HepG2 (cell line): ENCODE data around the gene PTGIS. TPM values are rescaled to one million over a fixed set of nuclear protein-coding genes. Genes with fewer than 3 reads are reported as not detected.

Experiments used
- ADNP ChIP-seq: sonication (generic); formaldehyde crosslinking; IDR thresholded peaks from 2 replicates; pipeline ENCODE4 v1.4.0; 2020; ENCODE audit warnings: missing genetic modification reagents
- ARID3A ChIP-seq: IDR thresholded peaks from 2 replicates; pipeline ENCODE4 v1.6.1; 2012; ENCODE audit warnings: low read depth, low read length, improper control_type of control experiment
- ATRX ChIP-seq: sonication (generic); formaldehyde crosslinking; IDR thresholded peaks from 2 replicates; pipeline ENCODE4 v1.4.0; 2020; ENCODE audit warnings: missing genetic modification reagents, borderline replicate concordance
- CHD4 ChIP-seq: fragments of 200-600 bp; sonication (generic); IDR thresholded peaks from 2 replicates; pipeline ENCODE4 v1.7.0; 2017; ENCODE audit warnings: mild to moderate bottlenecking, low read length, borderline replicate concordance
- FIP1L1 ChIP-seq: fragments of 200-400 bp; formaldehyde crosslinking; IDR thresholded peaks from 2 replicates; pipeline ENCODE4 v1.6.1; 2018; ENCODE audit warnings: low read depth, mild to moderate bottlenecking, low read length, moderate library complexity, borderline replicate concordance; ENCODE audit not compliant: insufficient read depth
- FLYWCH1 ChIP-seq: sonication (generic); formaldehyde crosslinking; IDR thresholded peaks from 2 replicates; pipeline ENCODE4 v1.8.1; 2023; ENCODE audit warnings: mild to moderate bottlenecking, missing genetic modification reagents
- FOXO1 ChIP-seq: sonication (generic); formaldehyde crosslinking; IDR thresholded peaks from 2 replicates; pipeline ENCODE4 v1.4.0; 2020; ENCODE audit warnings: missing genetic modification reagents
- KDM5A ChIP-seq: fragments of 200-600 bp; sonication (generic); IDR thresholded peaks from 2 replicates; pipeline ENCODE4 v1.7.0; 2018; ENCODE audit warnings: antibody characterized with exemption, mild to moderate bottlenecking, low read length, borderline replicate concordance
- NFATC3 ChIP-seq: sonication (generic); formaldehyde crosslinking; IDR thresholded peaks from 2 replicates; pipeline ENCODE4 v1.5.1; 2020; ENCODE audit warnings: mild to moderate bottlenecking, missing genetic modification reagents
- NR0B2 ChIP-seq: sonication (generic); formaldehyde crosslinking; IDR thresholded peaks from 2 replicates; pipeline ENCODE4 v1.4.0; 2020; ENCODE audit warnings: mild to moderate bottlenecking, missing genetic modification reagents
- SAP130 ChIP-seq: IDR thresholded peaks from 2 replicates; pipeline ENCODE4 v1.6.1; 2016; ENCODE audit warnings: low read depth
- SRSF9 ChIP-seq: fragments of 200-400 bp; formaldehyde crosslinking; IDR thresholded peaks from 2 replicates; pipeline ENCODE4 v1.6.1; 2018; ENCODE audit warnings: borderline replicate concordance, mild to moderate bottlenecking, low read depth, low read length; ENCODE audit not compliant: insufficient read depth, poor library complexity, severe bottlenecking
- SSRP1 ChIP-seq: IDR thresholded peaks from 2 replicates; pipeline ENCODE4 v1.6.1; 2016; ENCODE audit warnings: control low read depth
- SYNCRIP ChIP-seq: fragments of 200-400 bp; formaldehyde crosslinking; IDR thresholded peaks from 2 replicates; pipeline ENCODE4 v1.6.1; 2018; ENCODE audit warnings: mild to moderate bottlenecking, low read depth, low read length; ENCODE audit not compliant: insufficient read depth
- TBX3 ChIP-seq: fragments of 450-650 bp; IDR thresholded peaks from 2 replicates; pipeline ENCODE4 v1.6.1; 2017; ENCODE audit warnings: antibody characterized with exemption, mild to moderate bottlenecking, inconsistent platforms, borderline replicate concordance
- TMF1 ChIP-seq: sonication (generic); formaldehyde crosslinking; IDR thresholded peaks from 2 replicates; pipeline ENCODE4 v1.8.1; 2022; ENCODE audit warnings: low read depth, missing genetic modification reagents
- ZBTB38 ChIP-seq: sonication (generic); formaldehyde crosslinking; IDR thresholded peaks from 2 replicates; pipeline ENCODE4 v1.5.1; 2020; ENCODE audit warnings: mild to moderate bottlenecking, missing genetic modification reagents
- ZNF235 ChIP-seq: sonication (generic); formaldehyde crosslinking; IDR thresholded peaks from 2 replicates; pipeline ENCODE4 v1.8.1; 2023; ENCODE audit warnings: mild to moderate bottlenecking, missing genetic modification reagents, borderline replicate concordance
- ZNF253 ChIP-seq: sonication (generic); formaldehyde crosslinking; IDR thresholded peaks from 2 replicates; pipeline ENCODE4 v1.8.0; 2022; ENCODE audit warnings: mild to moderate bottlenecking, missing genetic modification reagents, borderline replicate concordance
- ZNF33A ChIP-seq: sonication (generic); formaldehyde crosslinking; IDR thresholded peaks from 2 replicates; pipeline ENCODE4 v1.5.1; 2020; ENCODE audit warnings: missing genetic modification reagents, mild to moderate bottlenecking, moderate library complexity, borderline replicate concordance
- ZNF639 ChIP-seq: conservative IDR thresholded peaks from 2 replicates; pipeline ENCODE4 v1.6.1; 2018; ENCODE audit warnings: missing genetic modification reagents
- ZNF678 ChIP-seq: sonication (generic); formaldehyde crosslinking; IDR thresholded peaks from 2 replicates; pipeline ENCODE4 v1.4.0; 2020; ENCODE audit warnings: mild to moderate bottlenecking, missing genetic modification reagents
- ZNF83 ChIP-seq: sonication (generic); formaldehyde crosslinking; IDR thresholded peaks from 2 replicates; pipeline ENCODE4 v1.4.0; 2020; ENCODE audit warnings: missing genetic modification reagents, mild to moderate bottlenecking, borderline replicate concordance
- ZSCAN20 ChIP-seq: sonication (generic); formaldehyde crosslinking; IDR thresholded peaks from 2 replicates; pipeline ENCODE4 v1.4.0; 2020; ENCODE audit warnings: missing genetic modification reagents, mild to moderate bottlenecking, borderline replicate concordance
- polyA plus RNA-seq, 8 experiments: library from polyadenylated mRNA; depleted of rRNA in 3 of 8; stranded (reverse) in 7 of 8; unstranded in 1 of 8; fragments of >200 nt; fragmentation: Illumina TruSeq in 4 of 8; extraction: Trizol in 4 of 8; gene quantifications; 2 replicates each; pipeline versions ENCODE4 v1.2.1 to v1.2.3, GENCODE V29; 2011 to 2016; ENCODE audit warnings: low read depth in 4 of 8, missing spikeins in 1 of 8, mixed read lengths in 1 of 8; ENCODE audit not compliant: insufficient read depth in 1 of 8
- total RNA-seq, 5 experiments: library from RNA; depleted of rRNA; stranded (reverse); fragments of >200 nt; fragmentation: Illumina TruSeq; extraction: Trizol; gene quantifications; 2 replicates each; pipeline ENCODE4 v1.2.3, GENCODE V29; 2016; ENCODE audit warnings: low read depth in 1 of 5

PTGIS gene
- total and polyA plus RNA-seq, 2 of the 13 experiments (the other 11 are each of a cell fraction or from before 2014, with no cell fraction given): not detected

GRCh38 chr20:49484180-49485140, 83.5 kb downstream of the PTGIS start (continued):
- TF ChIP-seq SAP130 (CRISPR knock-in tag): peak; percentile 47; the same call in 1 of the 2 replicates
- no peak for TF ChIP-seq SRSF9
- no peak for TF ChIP-seq SSRP1 (CRISPR knock-in tag)
- 0 out of 2 replicates have a peak, but pooled peaks have one; percentile 71 for TF ChIP-seq NFATC3 (CRISPR knock-in tag)
- peak; percentile 76 for TF ChIP-seq ZBTB38
- no peak for TF ChIP-seq SYNCRIP
- TF ChIP-seq ZNF639 (CRISPR knock-in tag): no peak
- no peak for TF ChIP-seq FIP1L1
- no peak for TF ChIP-seq ATRX (CRISPR knock-in tag)
- TF ChIP-seq FOXO1 (CRISPR knock-in tag): peak; percentile 55; the same call in 1 of the 2 replicates
- no peak; the same call in 1 of the 2 replicates for TF ChIP-seq ZNF253 (CRISPR knock-in tag)
- TF ChIP-seq TMF1: peak; percentile 52; the same call in 1 of the 2 replicates
- TF ChIP-seq TBX3: no peak
- TF ChIP-seq ZNF235: no peak; the same call in 1 of the 2 replicates
- TF ChIP-seq ADNP (CRISPR knock-in tag): no peak
- no peak for TF ChIP-seq FLYWCH1 (CRISPR knock-in tag)
- TF ChIP-seq KDM5A: no peak
- TF ChIP-seq ARID3A: no peak
- TF ChIP-seq CHD4: no peak
- no peak for TF ChIP-seq NR0B2
- 0 out of 2 replicates have a peak, but pooled peaks have one; percentile 59 for TF ChIP-seq ZNF83 (CRISPR knock-in tag)
- no peak for TF ChIP-seq ZNF33A
- 0 out of 2 replicates have a peak, but pooled peaks have one; percentile 73 for TF ChIP-seq ZNF678 (CRISPR knock-in tag)
- no peak for TF ChIP-seq ZSCAN20
